Measurements from ENCODE around the gene RPS27. TPM values are rescaled to one million over a fixed set of nuclear protein-coding genes. Genes with fewer than 3 reads are reported as not detected.
A peak's percentile ranks its signal among the peaks of the same experiment; 100 is the strongest.

RPS27 gene
- total and polyA plus RNA-seq, 2 of the 13 experiments (the other 11 are each of a cell fraction or from before 2014, with no cell fraction given): 3,737 to 9,964 TPM

DNA sequence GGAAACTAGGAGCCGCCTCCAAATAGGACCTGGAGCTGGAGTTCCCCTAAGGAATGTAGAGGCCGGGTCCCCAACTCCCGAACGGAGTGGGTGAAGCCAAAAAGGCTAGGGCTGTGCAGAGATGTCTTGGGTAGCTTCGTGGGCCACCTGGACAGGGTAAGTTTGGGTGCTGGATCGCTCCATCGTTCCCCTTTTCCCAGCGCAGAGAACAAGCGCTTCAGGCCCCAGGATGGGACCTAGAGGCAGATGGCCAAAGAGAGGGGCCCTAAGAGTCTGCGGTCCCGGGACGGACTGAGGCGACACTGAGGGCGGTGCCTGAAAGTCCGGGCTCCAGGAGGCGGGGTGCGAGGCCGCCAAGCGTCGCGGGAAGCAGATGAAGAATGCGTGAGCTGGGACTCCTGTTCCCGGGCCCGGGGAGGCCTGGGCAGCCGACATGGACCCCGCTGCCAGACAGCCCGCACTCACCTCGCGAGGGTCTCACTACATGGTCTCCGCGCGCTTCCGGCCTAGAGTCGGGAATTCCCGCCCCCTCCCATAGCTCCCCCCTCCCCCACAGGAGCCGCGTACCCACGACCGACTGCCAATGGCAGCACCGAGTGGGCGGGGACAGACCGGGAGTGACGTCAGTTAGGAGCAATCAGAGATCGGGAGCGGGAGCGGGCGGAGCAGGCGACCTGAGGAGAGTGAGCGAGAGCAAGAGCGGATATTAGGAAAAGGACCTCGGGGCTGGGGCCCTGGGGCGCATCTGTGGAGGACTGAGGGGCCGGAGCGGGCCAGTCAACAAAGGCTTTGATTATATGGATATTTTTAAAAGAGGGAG is 27.3 kb upstream of the RPS27 start, which contains the start of gene SLC39A1 (continued):
- TF ChIP-seq PREB (CRISPR knock-in tag; IDR thresholded peaks at IDR 0.05) (0 out of 2 replicates have a peak, but pooled peaks have one; percentile 54), ZFAT (CRISPR knock-in tag; conservative IDR thresholded peaks at IDR 0.05) (0 out of 2 replicates have a peak, but pooled peaks have one; percentile 33), ZSCAN5A (CRISPR knock-in tag; IDR thresholded peaks at IDR 0.05; ENCODE audit: borderline replicate concordance) (no peak), ZNF660 (CRISPR knock-in tag; IDR thresholded peaks at IDR 0.05; ENCODE audit: borderline replicate concordance, low read depth) (no peak), ZXDC (CRISPR knock-in tag; IDR thresholded peaks at IDR 0.05) (no peak; the same call in 1 of the 2 replicates), CREB1 (IDR thresholded peaks at IDR 0.05) (peak; percentile 95), CREB1 (CRISPR knock-in tag; IDR thresholded peaks at IDR 0.05) (peak; percentile 90), ZMAT3 (CRISPR knock-in tag; conservative IDR thresholded peaks at IDR 0.05) (0 out of 2 replicates have a peak, but pooled peaks have one; percentile 53), ZBTB34 (CRISPR knock-in tag; IDR thresholded peaks at IDR 0.05) (no peak), MAF1 (CRISPR knock-in tag; IDR thresholded peaks at IDR 0.05; ENCODE audit: borderline replicate concordance) (0 out of 2 replicates have a peak, but pooled peaks have one; percentile 59), RBM39 (IDR thresholded peaks at IDR 0.05; ENCODE audit: low read depth, low read length, poor library complexity, severe bottlenecking) (no peak), SMC3 (IDR thresholded peaks at IDR 0.05; ENCODE audit: low read length) (no peak), FOXP1 (IDR thresholded peaks at IDR 0.05) (no peak), FOXP1 (CRISPR knock-in tag; IDR thresholded peaks at IDR 0.05) (no peak), ASH2L (IDR thresholded peaks at IDR 0.05; ENCODE audit: insufficient read length, low read depth, low read length) (peak; percentile 42)
- TF ChIP-seq, protein P1, sequence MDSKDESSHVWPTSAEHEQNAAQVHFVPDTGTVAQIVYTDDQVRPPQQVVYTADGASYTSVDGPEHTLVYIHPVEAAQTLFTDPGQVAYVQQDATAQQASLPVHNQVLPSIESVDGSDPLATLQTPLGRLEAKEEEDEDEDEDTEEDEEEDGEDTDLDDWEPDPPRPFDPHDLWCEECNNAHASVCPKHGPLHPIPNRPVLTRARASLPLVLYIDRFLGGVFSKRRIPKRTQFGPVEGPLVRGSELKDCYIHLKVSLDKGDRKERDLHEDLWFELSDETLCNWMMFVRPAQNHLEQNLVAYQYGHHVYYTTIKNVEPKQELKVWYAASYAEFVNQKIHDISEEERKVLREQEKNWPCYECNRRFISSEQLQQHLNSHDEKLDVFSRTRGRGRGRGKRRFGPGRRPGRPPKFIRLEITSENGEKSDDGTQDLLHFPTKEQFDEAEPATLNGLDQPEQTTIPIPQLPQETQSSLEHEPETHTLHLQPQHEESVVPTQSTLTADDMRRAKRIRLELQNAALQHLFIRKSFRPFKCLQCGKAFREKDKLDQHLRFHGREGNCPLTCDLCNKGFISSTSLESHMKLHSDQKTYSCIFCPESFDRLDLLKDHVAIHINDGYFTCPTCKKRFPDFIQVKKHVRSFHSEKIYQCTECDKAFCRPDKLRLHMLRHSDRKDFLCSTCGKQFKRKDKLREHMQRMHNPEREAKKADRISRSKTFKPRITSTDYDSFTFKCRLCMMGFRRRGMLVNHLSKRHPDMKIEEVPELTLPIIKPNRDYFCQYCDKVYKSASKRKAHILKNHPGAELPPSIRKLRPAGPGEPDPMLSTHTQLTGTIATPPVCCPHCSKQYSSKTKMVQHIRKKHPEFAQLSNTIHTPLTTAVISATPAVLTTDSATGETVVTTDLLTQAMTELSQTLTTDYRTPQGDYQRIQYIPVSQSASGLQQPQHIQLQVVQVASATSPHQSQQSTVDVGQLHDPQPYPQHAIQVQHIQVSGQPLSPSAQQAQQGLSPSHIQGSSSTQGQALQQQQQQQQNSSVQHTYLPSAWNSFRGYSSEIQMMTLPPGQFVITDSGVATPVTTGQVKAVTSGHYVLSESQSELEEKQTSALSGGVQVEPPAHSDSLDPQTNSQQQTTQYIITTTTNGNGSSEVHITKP (CRISPR knock-in tag; IDR thresholded peaks at IDR 0.05; ENCODE audit: low read depth): no peak
